ENCODE measurements around the gene APOBR. TPM values are rescaled to one million over a fixed set of nuclear protein-coding genes. Genes with fewer than 3 reads are reported as not detected.

The APOBR gene
- total and polyA plus RNA-seq, 2 of the 13 experiments (the other 11 are each of a cell fraction or from before 2014, with no cell fraction given) = 0.03 TPM; not detected in 1

- TF ChIP-seq FOXA1 (IDR thresholded peaks at IDR 0.05) (peak; percentile 42; the same call in 1 of the 2 replicates), FOXA1 (CRISPR knock-in tag; IDR thresholded peaks at IDR 0.05) (no peak), ZNF543 (CRISPR knock-in tag; IDR thresholded peaks at IDR 0.05) (no peak), PITX1 (CRISPR knock-in tag; IDR thresholded peaks at IDR 0.05) (no peak), MTF2 (CRISPR knock-in tag; IDR thresholded peaks at IDR 0.05; ENCODE audit: borderline replicate concordance) (no peak), ZNF691 (CRISPR knock-in tag; IDR thresholded peaks at IDR 0.05; ENCODE audit: borderline replicate concordance, low read depth) (no peak), LCORL (IDR thresholded peaks at IDR 0.05) (0 out of 2 replicates have a peak, but pooled peaks have one; percentile 24), LCORL (CRISPR knock-in tag; IDR thresholded peaks at IDR 0.05) (no peak), MBNL3 (CRISPR knock-in tag; conservative IDR thresholded peaks at IDR 0.05) (no peak), ZNF883 (CRISPR knock-in tag; IDR thresholded peaks at IDR 0.05; ENCODE audit: not compliant biosample characterization) (no peak), PLRG1 (conservative IDR thresholded peaks at IDR 0.05) (0 out of 2 replicates have a peak, but pooled peaks have one; percentile 43), ZNF44 (CRISPR knock-in tag; IDR thresholded peaks at IDR 0.05) (no peak), NFRKB (IDR thresholded peaks at IDR 0.05) (0 out of 2 replicates have a peak, but pooled peaks have one; percentile 32), ZSCAN25 (CRISPR knock-in tag; IDR thresholded peaks at IDR 0.05) (no peak), ZNF713 (CRISPR knock-in tag; IDR thresholded peaks at IDR 0.05) (no peak), DNMT3B (CRISPR knock-in tag; conservative IDR thresholded peaks at IDR 0.05) (no peak), MTF1 (CRISPR knock-in tag; IDR thresholded peaks at IDR 0.05) (no peak), FOXP1 (IDR thresholded peaks at IDR 0.05) (no peak), FOXP1 (CRISPR knock-in tag; IDR thresholded peaks at IDR 0.05) (no peak), PHB2 (IDR thresholded peaks at IDR 0.05; ENCODE audit: partially characterized antibody) (peak; percentile 47), FOXK2 (IDR thresholded peaks at IDR 0.05) (0 out of 2 replicates have a peak, but pooled peaks have one; percentile 20)
- TF ChIP-seq, protein P1, sequence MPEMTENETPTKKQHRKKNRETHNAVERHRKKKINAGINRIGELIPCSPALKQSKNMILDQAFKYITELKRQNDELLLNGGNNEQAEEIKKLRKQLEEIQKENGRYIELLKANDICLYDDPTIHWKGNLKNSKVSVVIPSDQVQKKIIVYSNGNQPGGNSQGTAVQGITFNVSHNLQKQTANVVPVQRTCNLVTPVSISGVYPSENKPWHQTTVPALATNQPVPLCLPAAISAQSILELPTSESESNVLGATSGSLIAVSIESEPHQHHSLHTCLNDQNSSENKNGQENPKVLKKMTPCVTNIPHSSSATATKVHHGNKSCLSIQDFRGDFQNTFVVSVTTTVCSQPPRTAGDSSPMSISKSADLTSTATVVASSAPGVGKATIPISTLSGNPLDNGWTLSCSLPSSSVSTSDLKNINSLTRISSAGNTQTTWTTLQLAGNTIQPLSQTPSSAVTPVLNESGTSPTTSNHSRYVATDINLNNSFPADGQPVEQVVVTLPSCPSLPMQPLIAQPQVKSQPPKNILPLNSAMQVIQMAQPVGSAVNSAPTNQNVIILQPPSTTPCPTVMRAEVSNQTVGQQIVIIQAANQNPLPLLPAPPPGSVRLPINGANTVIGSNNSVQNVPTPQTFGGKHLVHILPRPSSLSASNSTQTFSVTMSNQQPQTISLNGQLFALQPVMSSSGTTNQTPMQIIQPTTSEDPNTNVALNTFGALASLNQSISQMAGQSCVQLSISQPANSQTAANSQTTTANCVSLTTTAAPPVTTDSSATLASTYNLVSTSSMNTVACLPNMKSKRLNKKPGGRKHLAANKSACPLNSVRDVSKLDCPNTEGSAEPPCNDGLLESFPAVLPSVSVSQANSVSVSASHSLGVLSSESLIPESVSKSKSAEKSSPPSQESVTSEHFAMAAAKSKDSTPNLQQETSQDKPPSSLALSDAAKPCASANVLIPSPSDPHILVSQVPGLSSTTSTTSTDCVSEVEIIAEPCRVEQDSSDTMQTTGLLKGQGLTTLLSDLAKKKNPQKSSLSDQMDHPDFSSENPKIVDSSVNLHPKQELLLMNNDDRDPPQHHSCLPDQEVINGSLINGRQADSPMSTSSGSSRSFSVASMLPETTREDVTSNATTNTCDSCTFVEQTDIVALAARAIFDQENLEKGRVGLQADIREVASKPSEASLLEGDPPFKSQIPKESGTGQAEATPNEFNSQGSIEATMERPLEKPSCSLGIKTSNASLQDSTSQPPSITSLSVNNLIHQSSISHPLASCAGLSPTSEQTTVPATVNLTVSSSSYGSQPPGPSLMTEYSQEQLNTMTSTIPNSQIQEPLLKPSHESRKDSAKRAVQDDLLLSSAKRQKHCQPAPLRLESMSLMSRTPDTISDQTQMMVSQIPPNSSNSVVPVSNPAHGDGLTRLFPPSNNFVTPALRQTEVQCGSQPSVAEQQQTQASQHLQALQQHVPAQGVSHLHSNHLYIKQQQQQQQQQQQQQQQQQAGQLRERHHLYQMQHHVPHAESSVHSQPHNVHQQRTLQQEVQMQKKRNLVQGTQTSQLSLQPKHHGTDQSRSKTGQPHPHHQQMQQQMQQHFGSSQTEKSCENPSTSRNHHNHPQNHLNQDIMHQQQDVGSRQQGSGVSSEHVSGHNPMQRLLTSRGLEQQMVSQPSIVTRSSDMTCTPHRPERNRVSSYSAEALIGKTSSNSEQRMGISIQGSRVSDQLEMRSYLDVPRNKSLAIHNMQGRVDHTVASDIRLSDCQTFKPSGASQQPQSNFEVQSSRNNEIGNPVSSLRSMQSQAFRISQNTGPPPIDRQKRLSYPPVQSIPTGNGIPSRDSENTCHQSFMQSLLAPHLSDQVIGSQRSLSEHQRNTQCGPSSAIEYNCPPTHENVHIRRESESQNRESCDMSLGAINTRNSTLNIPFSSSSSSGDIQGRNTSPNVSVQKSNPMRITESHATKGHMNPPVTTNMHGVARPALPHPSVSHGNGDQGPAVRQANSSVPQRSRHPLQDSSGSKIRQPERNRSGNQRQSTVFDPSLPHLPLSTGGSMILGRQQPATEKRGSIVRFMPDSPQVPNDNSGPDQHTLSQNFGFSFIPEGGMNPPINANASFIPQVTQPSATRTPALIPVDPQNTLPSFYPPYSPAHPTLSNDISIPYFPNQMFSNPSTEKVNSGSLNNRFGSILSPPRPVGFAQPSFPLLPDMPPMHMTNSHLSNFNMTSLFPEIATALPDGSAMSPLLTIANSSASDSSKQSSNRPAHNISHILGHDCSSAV (CRISPR knock-in tag; IDR thresholded peaks at IDR 0.05; ENCODE audit: borderline replicate concordance) = no peak
- TF ChIP-seq, protein P2, sequence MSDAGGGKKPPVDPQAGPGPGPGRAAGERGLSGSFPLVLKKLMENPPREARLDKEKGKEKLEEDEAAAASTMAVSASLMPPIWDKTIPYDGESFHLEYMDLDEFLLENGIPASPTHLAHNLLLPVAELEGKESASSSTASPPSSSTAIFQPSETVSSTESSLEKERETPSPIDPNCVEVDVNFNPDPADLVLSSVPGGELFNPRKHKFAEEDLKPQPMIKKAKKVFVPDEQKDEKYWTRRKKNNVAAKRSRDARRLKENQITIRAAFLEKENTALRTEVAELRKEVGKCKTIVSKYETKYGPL (CRISPR knock-in tag; IDR thresholded peaks at IDR 0.05) = no peak
- TF ChIP-seq, protein P3, sequence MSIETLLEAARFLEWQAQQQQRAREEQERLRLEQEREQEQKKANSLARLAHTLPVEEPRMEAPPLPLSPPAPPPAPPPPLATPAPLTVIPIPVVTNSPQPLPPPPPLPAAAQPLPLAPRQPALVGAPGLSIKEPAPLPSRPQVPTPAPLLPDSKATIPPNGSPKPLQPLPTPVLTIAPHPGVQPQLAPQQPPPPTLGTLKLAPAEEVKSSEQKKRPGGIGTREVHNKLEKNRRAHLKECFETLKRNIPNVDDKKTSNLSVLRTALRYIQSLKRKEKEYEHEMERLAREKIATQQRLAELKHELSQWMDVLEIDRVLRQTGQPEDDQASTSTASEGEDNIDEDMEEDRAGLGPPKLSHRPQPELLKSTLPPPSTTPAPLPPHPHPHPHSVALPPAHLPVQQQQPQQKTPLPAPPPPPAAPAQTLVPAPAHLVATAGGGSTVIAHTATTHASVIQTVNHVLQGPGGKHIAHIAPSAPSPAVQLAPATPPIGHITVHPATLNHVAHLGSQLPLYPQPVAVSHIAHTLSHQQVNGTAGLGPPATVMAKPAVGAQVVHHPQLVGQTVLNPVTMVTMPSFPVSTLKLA (IDR thresholded peaks at IDR 0.05) = peak; percentile 77
Measured at GRCh38 chr16:28502290-28502689, 7.8 kb downstream of the APOBR start (continued).

All from HepG2 (cell line).